MCF 10A (cell line): Measurements from ENCODE around the gene FUT2. TPM values are rescaled to one million over a fixed set of nuclear protein-coding genes. Genes with fewer than 3 reads are reported as not detected.

Source experiments
- BruUV-seq: library from RNA; stranded (reverse); fragments of 400-500 nt; replicated peaks from 2 replicates; lab custom pipeline; 2021; lab: Mats Ljungman, UMichigan
- CTCF ChIA-PET: fragments of 300-600 bp; sonication (Branson Sonifier 250); formaldehyde crosslinking; extraction: SDS; loops from one replicate; lab custom pipeline; 2021; ENCODE audit warnings: antibody characterized with exemption, inconsistent platforms; lab: Yijun Ruan, JAX
- POLR2A ChIA-PET: fragments of 300-600, 350-650 bp; sonication (Branson Sonifier 250); formaldehyde crosslinking; extraction: SDS; loops from one replicate; lab custom pipeline; 2020; ENCODE audit warnings: antibody characterized with exemption, inconsistent platforms; lab: Yijun Ruan, JAX
- DNase-seq: peaks from one replicate; pipeline ENCODE4 v3.0.0-alpha.2; 2018; ENCODE audit not compliant: unreplicated experiment
- H3K27ac Mint-ChIP-seq: one replicate; pipeline ENCODE4 v1.8.0; 2022; ENCODE audit warnings: mild to moderate bottlenecking, low read depth, mixed read lengths; ENCODE audit not compliant: unreplicated experiment
- H3K27me3 Mint-ChIP-seq: one replicate; pipeline ENCODE4 v1.8.0; 2022; ENCODE audit warnings: mixed read lengths; ENCODE audit not compliant: insufficient read depth, unreplicated experiment
- H3K36me3 Mint-ChIP-seq: one replicate; pipeline ENCODE4 v1.8.0; 2022; ENCODE audit warnings: mild to moderate bottlenecking, moderate library complexity, mixed read lengths; ENCODE audit not compliant: insufficient read depth, unreplicated experiment
- H3K4me1 Mint-ChIP-seq: one replicate; pipeline ENCODE4 v1.8.0; 2022; ENCODE audit warnings: mixed read lengths; ENCODE audit not compliant: insufficient read depth, unreplicated experiment
- H3K4me3 Mint-ChIP-seq: one replicate; pipeline ENCODE4 v1.8.0; 2022; ENCODE audit warnings: mild to moderate bottlenecking, moderate library complexity, mixed read lengths; ENCODE audit not compliant: unreplicated experiment
- H3K9me3 Mint-ChIP-seq: one replicate; pipeline ENCODE4 v1.8.0; 2022; ENCODE audit warnings: mixed read lengths; ENCODE audit not compliant: unreplicated experiment
- intact Hi-C: fragments of 100-400 bp; cut with micrococcal nuclease; formaldehyde crosslinking; loops from 2 replicates; pipeline ENCODE4 v1.14.1; 2022
- total RNA-seq: library from RNA; stranded (reverse); gene quantifications from 2 replicates; pipeline ENCODE4 v1.2.3, GENCODE V29; 2022
- TF ChIP-seq, protein P1 (sequence below): fragments of 200-600 bp; IDR thresholded peaks from one replicate; pipeline ENCODE4 v1.8.0; 2022; ENCODE audit warnings: antibody characterized with exemption, mild to moderate bottlenecking; ENCODE audit not compliant: unreplicated experiment

Gene FUT2
- total RNA-seq, 1 experiment from 2014 or later, result not detected

DNA sequence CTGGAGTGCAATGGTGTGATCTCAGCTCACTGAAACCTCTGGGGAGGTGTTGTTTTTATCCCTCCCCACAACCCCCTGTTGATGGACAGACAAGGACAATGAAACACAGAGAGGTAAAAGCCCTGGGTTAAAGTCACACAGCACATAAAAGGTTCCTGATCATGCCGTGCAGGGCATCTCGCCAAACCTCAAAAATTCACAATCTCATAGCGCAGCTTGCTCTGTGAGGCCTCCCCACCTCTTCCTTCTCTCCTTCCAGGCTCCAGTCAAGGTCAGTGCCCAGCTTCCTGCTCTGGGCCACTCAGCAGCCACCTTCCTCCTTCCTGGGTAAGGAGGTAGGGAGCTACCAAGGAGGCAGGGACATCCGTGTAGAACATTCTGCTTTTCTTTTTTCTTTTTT is 2.3 kb downstream of the FUT2 start:
- CTCF ChIA-PET, result no interaction called here
- POLR2A ChIA-PET, result interaction anchor here (1.1 to 1.2 kb wide), 2 partner anchors 17 to 52 kb away, joined by 3 read pairs; partner anchors contain the start of gene CA11
- Mint-ChIP-seq H3K27ac (peak overlapping the region; percentile 50), H3K27me3 (no peaks in the 10 kb centered on the region), H3K4me1 (peaks cover 12% of the 10 kb centered on the region), H3K4me3 (no peak overlapping the region), H3K9me3 (no peaks in the 10 kb centered on the region), H3K36me3 (no peaks in the 10 kb centered on the region)
- DNase-seq, result peak; percentile 75
- TF ChIP-seq, protein P1, sequence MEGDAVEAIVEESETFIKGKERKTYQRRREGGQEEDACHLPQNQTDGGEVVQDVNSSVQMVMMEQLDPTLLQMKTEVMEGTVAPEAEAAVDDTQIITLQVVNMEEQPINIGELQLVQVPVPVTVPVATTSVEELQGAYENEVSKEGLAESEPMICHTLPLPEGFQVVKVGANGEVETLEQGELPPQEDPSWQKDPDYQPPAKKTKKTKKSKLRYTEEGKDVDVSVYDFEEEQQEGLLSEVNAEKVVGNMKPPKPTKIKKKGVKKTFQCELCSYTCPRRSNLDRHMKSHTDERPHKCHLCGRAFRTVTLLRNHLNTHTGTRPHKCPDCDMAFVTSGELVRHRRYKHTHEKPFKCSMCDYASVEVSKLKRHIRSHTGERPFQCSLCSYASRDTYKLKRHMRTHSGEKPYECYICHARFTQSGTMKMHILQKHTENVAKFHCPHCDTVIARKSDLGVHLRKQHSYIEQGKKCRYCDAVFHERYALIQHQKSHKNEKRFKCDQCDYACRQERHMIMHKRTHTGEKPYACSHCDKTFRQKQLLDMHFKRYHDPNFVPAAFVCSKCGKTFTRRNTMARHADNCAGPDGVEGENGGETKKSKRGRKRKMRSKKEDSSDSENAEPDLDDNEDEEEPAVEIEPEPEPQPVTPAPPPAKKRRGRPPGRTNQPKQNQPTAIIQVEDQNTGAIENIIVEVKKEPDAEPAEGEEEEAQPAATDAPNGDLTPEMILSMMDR, result no peak
- intact Hi-C loops, result no loop called here
- BruUV-seq, result no TSS peak

DNA sequence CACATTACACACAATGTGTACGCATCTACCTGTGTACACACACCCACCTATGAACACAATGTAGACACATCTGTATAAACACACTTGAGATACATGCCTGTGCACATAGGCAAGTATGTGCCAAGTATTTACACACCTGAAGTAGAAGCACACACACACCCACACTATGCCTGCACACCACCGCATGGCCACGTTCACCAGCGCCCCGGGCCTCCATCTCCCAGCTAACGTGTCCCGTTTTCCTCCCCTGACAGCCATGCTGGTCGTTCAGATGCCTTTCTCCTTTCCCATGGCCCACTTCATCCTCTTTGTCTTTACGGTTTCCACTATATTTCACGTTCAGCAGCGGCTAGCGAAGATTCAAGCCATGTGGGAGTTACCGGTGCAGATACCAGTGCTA is 6.9 kb downstream of the FUT2 start:
- CTCF ChIA-PET, result no interaction called here
- BruUV-seq, result no TSS peak
- TF ChIP-seq, protein P1, result no peak
- Mint-ChIP-seq H3K27ac (no peak overlapping the region), H3K9me3 (peaks cover 5% of the 10 kb centered on the region), H3K4me3 (no peak overlapping the region), H3K27me3 (no peaks in the 10 kb centered on the region), H3K4me1 (peaks cover 12% of the 10 kb centered on the region), H3K36me3 (no peaks in the 10 kb centered on the region)
- no peak for DNase-seq
- POLR2A ChIA-PET, result no interaction called here
- intact Hi-C loops, result no loop called here

DNA sequence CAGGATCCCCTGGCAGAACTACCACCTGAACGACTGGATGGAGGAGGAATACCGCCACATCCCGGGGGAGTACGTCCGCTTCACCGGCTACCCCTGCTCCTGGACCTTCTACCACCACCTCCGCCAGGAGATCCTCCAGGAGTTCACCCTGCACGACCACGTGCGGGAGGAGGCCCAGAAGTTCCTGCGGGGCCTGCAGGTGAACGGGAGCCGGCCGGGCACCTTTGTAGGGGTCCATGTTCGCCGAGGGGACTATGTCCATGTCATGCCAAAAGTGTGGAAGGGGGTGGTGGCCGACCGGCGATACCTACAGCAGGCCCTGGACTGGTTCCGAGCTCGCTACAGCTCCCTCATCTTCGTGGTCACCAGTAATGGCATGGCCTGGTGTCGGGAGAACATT is 7.5 kb downstream of the FUT2 start:
- CTCF ChIA-PET, result interaction anchor here (0.6 kb wide), 1 partner anchor 48 kb away, joined by 3 read pairs; no protein-coding TSS in a partner anchor
- no peak overlapping the region for H3K4me3 Mint-ChIP-seq

DNA sequence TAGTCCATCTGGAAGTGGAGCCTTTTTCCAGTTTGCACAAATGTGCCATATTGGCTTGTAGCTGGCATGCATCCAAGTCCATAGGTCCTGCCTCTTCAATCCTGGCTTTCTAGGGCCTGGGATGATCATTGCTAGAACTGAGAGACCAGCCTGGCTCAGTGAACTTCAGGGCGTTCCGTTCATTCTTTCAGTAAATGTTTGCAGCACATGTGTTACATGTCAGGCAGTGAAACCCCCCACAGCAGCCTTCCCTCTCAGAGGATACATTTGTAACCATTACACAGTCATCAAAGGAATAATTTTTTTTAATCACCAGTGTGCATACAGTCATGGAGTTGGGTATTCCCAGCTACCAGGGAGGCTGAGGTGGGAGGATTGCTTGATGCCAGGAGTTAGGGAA is 9.7 kb downstream of the FUT2 start:
- TF ChIP-seq, protein P1, result no peak
- H3K36me3 Mint-ChIP-seq, result no peaks in the 10 kb centered on the region
- ChIA-PET CTCF (no interaction called here), POLR2A (interaction anchor here (0.8 kb wide), 1 partner anchor 8 kb away, joined by 5 read pairs; no protein-coding TSS in a partner anchor)
- no peaks in the 10 kb centered on the region for H3K4me1 Mint-ChIP-seq
- no peak overlapping the region for H3K27ac Mint-ChIP-seq
- H3K4me3 Mint-ChIP-seq, result no peak overlapping the region
- peaks cover 7% of the 10 kb centered on the region for H3K9me3 Mint-ChIP-seq
- no peaks in the 10 kb centered on the region for H3K27me3 Mint-ChIP-seq
- no TSS peak for BruUV-seq
- no peak for DNase-seq
- intact Hi-C loops, result no loop called here

More for the DNA sequence above, 7.5 kb downstream of the FUT2 start:
- H3K4me1 Mint-ChIP-seq, result peaks cover 7% of the 10 kb centered on the region
- no TSS peak for BruUV-seq
- POLR2A ChIA-PET, result interaction anchor here (0.6 kb wide), 1 partner anchor 937 kb away, joined by 3 read pairs; the partner anchor contains the start of gene RRAS
- H3K36me3 Mint-ChIP-seq, result no peaks in the 10 kb centered on the region
- TF ChIP-seq, protein P1, result no peak
- H3K27ac Mint-ChIP-seq, result no peak overlapping the region
- no peaks in the 10 kb centered on the region for H3K27me3 Mint-ChIP-seq
- peaks cover 7% of the 10 kb centered on the region for H3K9me3 Mint-ChIP-seq
- DNase-seq, result no peak
- intact Hi-C loops, result no loop called here
